IMR-90 (cell line): ENCODE results near the gene ACSL4.

Experiments used
- BHLHE40 ChIP-seq: fragments of 150-350 bp; IDR thresholded peaks from 2 replicates; pipeline ENCODE4 v1.6.1; 2016; ENCODE audit warnings: mild to moderate bottlenecking, low read depth, low read length
- CEBPB ChIP-seq: IDR thresholded peaks from 2 replicates; pipeline ENCODE4 v1.6.1; 2012; ENCODE audit warnings: low read depth, low read length, improper control_type of control experiment
- CHD1 ChIP-seq: IDR thresholded peaks from 2 replicates; pipeline ENCODE4 v1.6.1; 2012; ENCODE audit warnings: low read depth, low read length, improper control_type of control experiment
- CTCF ChIP-seq: conservative IDR thresholded peaks from 2 replicates; pipeline ENCODE4 v1.5.1; 2012; ENCODE audit warnings: mild to moderate bottlenecking, low read depth, low read length, improper control_type of control experiment
- FOS ChIP-seq: fragments of 150-350 bp; IDR thresholded peaks from 2 replicates; pipeline ENCODE4 v1.6.1; 2016; ENCODE audit warnings: low read depth, low read length
- MAZ ChIP-seq: IDR thresholded peaks from 2 replicates; pipeline ENCODE4 v1.6.1; 2012; ENCODE audit warnings: low read depth, mild to moderate bottlenecking, low read length, improper control_type of control experiment, moderate library complexity, borderline replicate concordance
- POLR2A ChIP-seq: IDR thresholded peaks from 2 replicates; pipeline ENCODE4 v1.6.1; 2012; ENCODE audit warnings: mild to moderate bottlenecking, low read depth, low read length
- RAD21 ChIP-seq: IDR thresholded peaks from 2 replicates; pipeline ENCODE4 v1.6.1; 2012; ENCODE audit warnings: low read length, improper control_type of control experiment
- RCOR1 ChIP-seq: IDR thresholded peaks from 2 replicates; pipeline ENCODE4 v1.6.1; 2012; ENCODE audit warnings: mild to moderate bottlenecking, low read length, improper control_type of control experiment; ENCODE audit not compliant: insufficient replicate concordance
- RFX5 ChIP-seq: IDR thresholded peaks from 2 replicates; pipeline ENCODE4 v1.8.0; 2012; ENCODE audit warnings: low read depth, mild to moderate bottlenecking, low read length, moderate library complexity
- SMC3 ChIP-seq: fragments of 150-350 bp; IDR thresholded peaks from 2 replicates; pipeline ENCODE4 v1.6.1; 2016; ENCODE audit warnings: low read depth, mild to moderate bottlenecking, antibody characterized with exemption, low read length, moderate library complexity

GRCh38 chrX:109622270-109622669 lies 110.8 kb downstream of the ACSL4 start:
- TF ChIP-seq POLR2A (no peak), SMC3 (no peak), CTCF (no peak), FOS (no peak), RAD21 (no peak), CEBPB (no peak), BHLHE40 (no peak), RFX5 (no peak), MAZ (no peak), RCOR1 (no peak), CHD1 (no peak)
